C4-2B (cell line): Measurements from ENCODE around the gene RDH8.

ENCODE experiments used
- ZFX ChIP-seq: fragments of 450-650 bp; IDR thresholded peaks from 2 replicates; pipeline ENCODE4 v1.6.1; 2017
- TF ChIP-seq, protein P1 (sequence below): fragments of 450-650 bp; conservative IDR thresholded peaks from 2 replicates; pipeline ENCODE4 v1.5.1; 2017; ENCODE audit warnings: mild to moderate bottlenecking

DNA sequence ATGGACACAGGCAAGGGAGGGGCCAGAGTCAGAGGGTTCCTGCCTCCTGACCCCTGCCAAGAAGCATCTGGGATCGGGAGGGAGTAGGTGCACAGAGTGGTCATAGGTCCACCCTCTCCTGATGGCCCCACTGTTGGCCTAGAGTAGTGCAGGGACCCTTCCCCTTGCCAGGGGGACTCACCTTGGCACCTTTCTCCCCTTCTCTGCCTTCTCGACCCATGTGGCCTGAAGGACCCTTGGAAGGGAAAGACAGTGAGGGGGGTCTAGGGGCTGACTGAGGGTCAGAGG lies 43.7 kb upstream of the RDH8 start:
- TF ChIP-seq, protein P1, sequence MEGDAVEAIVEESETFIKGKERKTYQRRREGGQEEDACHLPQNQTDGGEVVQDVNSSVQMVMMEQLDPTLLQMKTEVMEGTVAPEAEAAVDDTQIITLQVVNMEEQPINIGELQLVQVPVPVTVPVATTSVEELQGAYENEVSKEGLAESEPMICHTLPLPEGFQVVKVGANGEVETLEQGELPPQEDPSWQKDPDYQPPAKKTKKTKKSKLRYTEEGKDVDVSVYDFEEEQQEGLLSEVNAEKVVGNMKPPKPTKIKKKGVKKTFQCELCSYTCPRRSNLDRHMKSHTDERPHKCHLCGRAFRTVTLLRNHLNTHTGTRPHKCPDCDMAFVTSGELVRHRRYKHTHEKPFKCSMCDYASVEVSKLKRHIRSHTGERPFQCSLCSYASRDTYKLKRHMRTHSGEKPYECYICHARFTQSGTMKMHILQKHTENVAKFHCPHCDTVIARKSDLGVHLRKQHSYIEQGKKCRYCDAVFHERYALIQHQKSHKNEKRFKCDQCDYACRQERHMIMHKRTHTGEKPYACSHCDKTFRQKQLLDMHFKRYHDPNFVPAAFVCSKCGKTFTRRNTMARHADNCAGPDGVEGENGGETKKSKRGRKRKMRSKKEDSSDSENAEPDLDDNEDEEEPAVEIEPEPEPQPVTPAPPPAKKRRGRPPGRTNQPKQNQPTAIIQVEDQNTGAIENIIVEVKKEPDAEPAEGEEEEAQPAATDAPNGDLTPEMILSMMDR = no peak
- TF ChIP-seq ZFX = no peak
